Measurements from ENCODE around the gene ENTHD1. TPM values are rescaled to one million over a fixed set of nuclear protein-coding genes. Genes with fewer than 3 reads are reported as not detected.
A peak's percentile ranks its signal among the peaks of the same experiment; 100 is the strongest.

ENTHD1 gene
- total and polyA plus RNA-seq, 10 of the 15 experiments (the other 5 are each of a cell fraction or from before 2014, with no cell fraction given), result 0.09 to 0.52 (median 0.21) TPM; not detected in 1

DNA sequence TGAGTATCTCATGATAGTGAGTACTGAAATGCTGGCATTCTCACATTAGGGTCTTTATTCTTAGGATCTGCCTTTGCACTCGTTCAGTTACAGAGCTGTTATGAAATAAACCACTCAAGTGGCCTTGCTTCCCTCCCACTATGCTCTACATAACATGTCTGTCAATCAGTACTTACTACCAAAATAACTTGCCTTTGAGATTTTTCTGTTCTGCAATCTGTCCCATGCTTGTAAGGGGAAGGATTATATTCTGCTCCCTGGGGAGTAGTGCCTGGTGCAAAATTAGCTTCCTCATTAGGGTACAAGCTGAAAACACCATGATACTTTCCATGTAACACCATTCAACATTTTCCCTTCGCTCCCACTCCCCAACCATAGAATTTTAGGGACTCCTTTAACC is 5.4 kb upstream of the ENTHD1 start:
- RAD21 ChIA-PET (ENCODE audit: unreplicated experiment), result interaction anchor here (0.6 to 6.9 kb wide), 17 partner anchors 12 to 196 kb away, joined by 3 to 91 read pairs (median 5); no protein-coding TSS in a partner anchor
- POLR2A ChIA-PET, result interaction anchor here (0.5 to 1.6 kb wide), 7 partner anchors 10 to 126 kb away, joined by 3 to 43 read pairs (median 4); no protein-coding TSS in a partner anchor
- intact Hi-C loops (cut with micrococcal nuclease; ENCODE audit: unreplicated experiment) (loop anchor here (1.0 kb wide), 1 partner anchor 39 kb away; no protein-coding TSS in a partner anchor), in situ Hi-C loops (cut with MboI) (no loop called here)
- Histone ChIP-seq H3K4me2 (ENCODE audit: control insufficient read depth, insufficient read depth) (peak overlapping the region; percentile 39), H2AFZ (ENCODE audit: control insufficient read depth, low read depth, low read length) (peak overlapping the region; percentile 3), H3K27me3 (replicated peaks in 1 of 2; ENCODE audit: control insufficient read depth in 2 of 2, insufficient read depth in 2 of 2, low read length in 1 of 2) (no peaks in the 10 kb centered on the region), H3K27ac (ENCODE audit: control insufficient read depth, insufficient read depth) (peak overlapping the region; percentile 87), H3K4me3 (peak overlapping the region; percentile 10; the same call in 1 of the 2 replicates), H3K36me3 (ENCODE audit: control insufficient read depth in 2 of 2, insufficient read depth in 2 of 2, low read length in 1 of 2) (no peaks in the 10 kb centered on the region), H3K9ac (ENCODE audit: control insufficient read depth, insufficient read depth, low read length) (peak overlapping the region; percentile 42; the same call in 1 of the 2 replicates), H3K79me2 (ENCODE audit: control insufficient read depth, insufficient read depth, low read length) (peaks cover 39% of the 10 kb centered on the region), H3K4me1 (ENCODE audit: control insufficient read depth, insufficient read depth, low read length) (peaks cover 24% of the 10 kb centered on the region), H3K9me3 (replicated peaks; ENCODE audit: control insufficient read depth, insufficient read depth, low read length) (no peaks in the 10 kb centered on the region), H4K20me1 (ENCODE audit: control insufficient read depth, insufficient read depth) (no peaks in the 10 kb centered on the region)
- no TSS peak for BruUV-seq (replicated peaks)
- peak; percentile 98 for FAIRE-seq
- CTCF ChIA-PET, result interaction anchor here (0.7 to 3.3 kb wide), 10 partner anchors 10 to 126 kb away, joined by 3 to 20 read pairs (median 3); no protein-coding TSS in a partner anchor
- WGBS (ENCODE audit: insufficient coverage, insufficient replicate concordance, low lambda C conversion rate, missing lambda C conversion rate), result 2% methylated on average over 2 of the region's 2 CpGs
- ATAC-seq, result peak; percentile 74
- SMC1A ChIA-PET (ENCODE audit: uncharacterized antibody, unreplicated experiment), result interaction anchor here (0.8 to 7.2 kb wide), 19 partner anchors 11 to 145 kb away, joined by 3 to 108 read pairs (median 6); no protein-coding TSS in a partner anchor
- peak; percentile 97 for DNase-seq (ENCODE audit: low read depth, low spot score)
- TF ChIP-seq FOXK2 (IDR thresholded peaks at IDR 0.05) (no peak), CHD1 (IDR thresholded peaks at IDR 0.05; ENCODE audit: low read depth, low read length) (no peak), NKRF (conservative IDR thresholded peaks at IDR 0.05) (no peak), RELA (IDR thresholded peaks at IDR 0.05; ENCODE audit: borderline replicate concordance, partially characterized antibody) (peak; percentile 25), TCF12 (IDR thresholded peaks at IDR 0.05; ENCODE audit: low read depth, low read length) (0 out of 2 replicates have a peak, but pooled peaks have one; percentile 40), YBX1 (IDR thresholded peaks at IDR 0.05) (peak; percentile 83; the same call in 1 of the 2 replicates), ZNF217 (IDR thresholded peaks at IDR 0.05) (0 out of 2 replicates have a peak, but pooled peaks have one; percentile 43), ATF7 (IDR thresholded peaks at IDR 0.05; ENCODE audit: low read depth) (peak; percentile 61; the same call in 1 of the 2 replicates), PKNOX1 (IDR thresholded peaks at IDR 0.05) (peak; percentile 97), MTA2 (IDR thresholded peaks at IDR 0.05; ENCODE audit: low read depth) (peak; percentile 89), BHLHE40 (IDR thresholded peaks at IDR 0.05; ENCODE audit: borderline replicate concordance in 1 of 2, low read depth in 2 of 2, low read length in 1 of 2) (peak in 1 of 2 experiments; percentile 15; a peak in 1 of 4 replicates), ZBTB11 (CRISPR knock-in tag; IDR thresholded peaks at IDR 0.05) (0 out of 2 replicates have a peak, but pooled peaks have one; percentile 6), SMAD1 (IDR thresholded peaks at IDR 0.05; ENCODE audit: low read depth, partially characterized antibody) (peak; percentile 51), FOXM1 (IDR thresholded peaks at IDR 0.05; ENCODE audit: low read depth, low read length) (no peak)
- TF ChIP-seq, protein P1, sequence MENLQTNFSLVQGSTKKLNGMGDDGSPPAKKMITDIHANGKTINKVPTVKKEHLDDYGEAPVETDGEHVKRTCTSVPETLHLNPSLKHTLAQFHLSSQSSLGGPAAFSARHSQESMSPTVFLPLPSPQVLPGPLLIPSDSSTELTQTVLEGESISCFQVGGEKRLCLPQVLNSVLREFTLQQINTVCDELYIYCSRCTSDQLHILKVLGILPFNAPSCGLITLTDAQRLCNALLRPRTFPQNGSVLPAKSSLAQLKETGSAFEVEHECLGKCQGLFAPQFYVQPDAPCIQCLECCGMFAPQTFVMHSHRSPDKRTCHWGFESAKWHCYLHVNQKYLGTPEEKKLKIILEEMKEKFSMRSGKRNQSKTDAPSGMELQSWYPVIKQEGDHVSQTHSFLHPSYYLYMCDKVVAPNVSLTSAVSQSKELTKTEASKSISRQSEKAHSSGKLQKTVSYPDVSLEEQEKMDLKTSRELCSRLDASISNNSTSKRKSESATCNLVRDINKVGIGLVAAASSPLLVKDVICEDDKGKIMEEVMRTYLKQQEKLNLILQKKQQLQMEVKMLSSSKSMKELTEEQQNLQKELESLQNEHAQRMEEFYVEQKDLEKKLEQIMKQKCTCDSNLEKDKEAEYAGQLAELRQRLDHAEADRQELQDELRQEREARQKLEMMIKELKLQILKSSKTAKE (IDR thresholded peaks at IDR 0.05; ENCODE audit: low read depth, poor library complexity, severe bottlenecking), result peak; percentile 68

Measured in GM12878 (cell line).